ENCODE results near the gene EEIG1.

The EEIG1 gene

DNA sequence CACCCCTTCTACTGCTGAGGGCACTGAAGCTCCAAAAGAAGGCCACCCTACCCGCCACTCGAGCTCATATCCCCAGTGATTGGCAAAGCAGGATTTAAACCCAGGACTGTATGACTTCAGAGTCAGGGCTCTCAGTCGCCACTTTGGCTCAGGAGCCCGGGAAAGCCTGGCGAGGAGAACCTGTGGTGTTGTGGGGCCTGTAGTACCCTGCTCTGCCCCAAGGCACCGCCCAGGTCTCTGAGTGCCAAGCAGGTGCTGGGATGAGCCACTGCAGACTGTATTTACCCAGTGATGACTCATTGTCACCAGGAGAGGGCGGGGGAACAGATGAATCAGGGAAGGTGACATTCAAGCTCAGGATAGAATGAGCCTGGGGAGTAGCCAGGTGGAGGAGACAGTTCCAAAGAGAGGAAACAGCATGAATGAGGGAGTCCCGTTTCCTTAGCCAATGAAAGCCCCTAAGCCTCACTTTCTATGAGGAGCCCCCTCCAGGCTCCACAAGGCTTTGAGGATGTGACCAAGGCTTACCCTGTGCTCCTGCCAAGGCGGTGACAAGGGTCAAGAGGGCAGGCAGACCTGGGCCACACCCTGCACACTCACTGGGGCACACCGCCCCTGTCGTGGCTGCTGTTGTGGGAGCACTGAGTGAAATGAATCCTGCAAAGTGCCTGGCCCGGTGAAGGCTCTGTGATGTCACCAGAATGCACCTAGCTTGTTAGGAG, 25.3 kb downstream of the EEIG1 start:
- DNase-seq = peak; percentile 67

DNA sequence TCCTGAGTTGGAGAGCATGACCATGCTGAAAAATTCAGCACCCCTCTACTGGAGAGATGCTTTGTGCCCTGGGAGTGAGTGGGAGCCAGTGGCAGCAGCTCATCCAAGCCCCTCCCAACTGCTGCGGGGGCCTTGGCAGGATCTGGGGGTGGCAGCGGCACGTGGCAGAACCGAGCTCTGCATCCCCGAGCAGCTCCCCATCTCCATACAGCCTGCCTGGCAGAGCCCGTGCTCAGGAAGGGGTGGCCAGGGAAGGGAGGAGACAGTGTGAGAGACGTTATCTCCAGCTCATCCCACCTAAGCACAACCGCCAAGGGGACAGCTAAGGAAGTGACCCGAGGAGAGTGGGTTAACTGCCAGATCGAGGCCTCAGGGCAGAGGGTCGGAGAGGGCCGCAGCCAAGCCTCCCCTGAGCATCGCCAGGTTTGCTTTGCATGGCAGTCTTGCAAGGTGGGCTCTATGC, 25.9 kb downstream of the EEIG1 start:
- DNase-seq = no peak

DNA sequence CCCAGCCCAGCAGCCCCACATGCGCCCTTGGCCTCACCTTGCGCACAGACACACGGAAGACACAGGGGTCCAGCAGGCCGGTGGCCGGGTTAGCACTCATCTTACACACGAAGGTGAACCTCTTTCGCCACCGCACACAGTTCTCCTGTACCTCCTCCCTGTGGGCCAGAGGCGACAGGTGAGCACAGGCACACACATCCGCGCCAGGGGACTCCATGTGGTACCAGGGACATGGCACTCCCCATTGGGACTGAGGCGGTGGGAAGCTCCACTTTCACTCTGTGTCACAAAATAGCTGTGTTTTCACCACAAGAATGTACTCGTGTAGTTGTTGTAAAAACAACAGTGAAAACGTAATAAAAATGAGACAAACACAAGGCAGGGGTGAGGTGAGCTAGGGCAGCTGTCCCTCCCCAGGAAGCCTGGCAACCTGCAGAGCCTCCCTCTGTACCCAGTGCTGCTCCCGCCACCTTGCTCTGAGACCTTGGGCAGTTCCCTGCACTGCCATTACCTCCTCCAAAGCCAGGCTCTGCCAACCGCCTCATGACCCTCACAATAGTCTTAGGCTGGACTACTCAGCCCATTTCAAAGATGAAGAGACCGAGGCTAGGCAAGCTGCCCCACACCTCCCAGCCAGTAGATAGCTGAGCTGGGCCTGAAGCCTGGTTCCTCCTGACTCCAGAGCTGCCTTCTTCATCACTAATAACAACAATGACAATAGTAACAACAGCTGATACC, 26.9 kb downstream of the EEIG1 start:
- DNase-seq = no peak

DNA sequence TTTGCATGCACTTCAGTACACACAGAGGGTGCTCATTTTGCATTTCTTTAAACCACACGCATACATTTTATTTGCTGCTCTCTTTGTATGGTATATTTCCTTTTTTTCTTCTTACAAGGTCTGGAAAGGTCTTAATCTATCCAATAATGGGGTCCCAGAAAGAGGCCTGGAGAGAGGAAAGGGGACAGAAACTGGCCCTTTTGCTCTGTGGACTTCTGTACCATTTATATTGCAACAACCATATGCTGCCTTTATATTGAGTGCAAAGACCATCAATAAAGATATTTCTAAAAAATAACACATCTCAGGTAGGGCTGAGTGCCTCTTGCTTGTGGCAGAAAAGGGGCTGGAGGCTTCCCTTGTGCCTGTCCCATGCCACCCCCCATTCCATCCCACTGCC, 27.6 kb downstream of the EEIG1 start:
- no peak for DNase-seq

DNA sequence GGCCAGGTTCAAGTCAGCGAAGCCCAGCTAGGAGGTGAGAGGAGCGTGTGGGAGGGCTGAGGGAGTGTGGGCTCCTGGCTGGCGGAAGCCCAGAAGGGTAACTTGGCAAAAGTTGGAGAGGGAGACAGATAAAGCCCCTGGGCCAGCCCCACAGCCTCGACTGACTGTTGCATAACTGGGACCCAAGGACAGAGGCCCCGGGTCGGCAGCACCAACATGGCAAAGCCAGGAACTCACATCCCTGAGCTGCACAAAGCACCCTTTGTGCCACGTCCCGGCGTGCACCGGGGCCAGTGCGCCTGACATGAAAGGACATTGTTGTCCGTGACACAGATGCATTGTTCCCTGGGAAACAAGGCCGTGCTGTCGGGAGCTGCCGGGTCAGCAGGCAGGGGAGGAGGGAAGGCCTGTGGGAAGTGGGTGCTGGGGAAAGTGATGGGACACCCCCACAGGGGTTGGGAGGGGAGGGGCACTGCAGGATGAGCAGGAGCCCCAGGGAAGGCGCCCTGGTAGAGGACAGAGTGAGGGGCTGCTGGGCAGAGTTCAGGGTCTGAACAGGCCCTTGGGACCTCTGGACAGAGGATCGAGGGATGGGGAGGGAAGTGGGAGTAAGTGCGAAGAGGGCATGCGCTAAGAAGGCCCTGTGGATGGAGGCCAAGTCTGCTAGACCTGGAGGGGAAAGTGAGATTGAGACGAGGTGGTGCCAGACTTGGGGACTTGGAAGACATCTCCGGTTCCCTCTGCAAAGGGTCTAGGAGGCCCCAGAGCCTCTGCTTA, 30.1 kb downstream of the EEIG1 start:
- DNase-seq = no peak

DNA sequence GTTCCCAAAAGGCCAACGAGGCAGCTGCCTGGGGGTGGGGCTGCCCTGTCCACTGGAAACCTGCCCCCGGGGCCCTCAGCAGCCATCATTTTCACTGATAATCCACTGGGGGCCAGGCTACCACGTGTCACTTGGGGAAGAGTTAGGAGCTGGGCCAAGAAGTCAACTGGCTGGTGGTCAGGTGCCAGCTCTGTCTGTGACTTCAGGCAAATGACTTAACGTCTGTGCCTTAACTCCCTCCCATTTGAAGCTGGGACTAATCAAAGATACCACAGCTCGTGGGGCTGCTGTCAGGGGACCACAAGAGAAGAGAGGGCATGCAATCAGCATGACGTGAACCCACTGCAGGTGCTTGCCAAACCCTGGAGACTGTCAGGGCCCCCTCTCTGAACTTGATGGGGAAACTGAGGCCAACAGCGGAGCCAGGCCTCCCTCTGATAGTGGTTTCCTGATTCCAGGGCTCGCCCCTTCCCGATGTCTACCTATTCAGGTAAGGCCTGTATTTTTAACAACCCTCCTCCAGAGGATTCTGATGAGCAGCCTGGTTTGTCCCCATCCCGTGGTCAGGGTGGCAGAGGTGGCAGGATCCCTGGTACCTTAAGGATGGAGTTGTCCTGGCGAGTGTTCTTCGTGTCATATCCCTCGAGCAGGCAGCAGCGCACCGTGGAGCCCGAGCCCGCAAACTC, 30.8 kb downstream of the EEIG1 start:
- DNase-seq = no peak

DNA sequence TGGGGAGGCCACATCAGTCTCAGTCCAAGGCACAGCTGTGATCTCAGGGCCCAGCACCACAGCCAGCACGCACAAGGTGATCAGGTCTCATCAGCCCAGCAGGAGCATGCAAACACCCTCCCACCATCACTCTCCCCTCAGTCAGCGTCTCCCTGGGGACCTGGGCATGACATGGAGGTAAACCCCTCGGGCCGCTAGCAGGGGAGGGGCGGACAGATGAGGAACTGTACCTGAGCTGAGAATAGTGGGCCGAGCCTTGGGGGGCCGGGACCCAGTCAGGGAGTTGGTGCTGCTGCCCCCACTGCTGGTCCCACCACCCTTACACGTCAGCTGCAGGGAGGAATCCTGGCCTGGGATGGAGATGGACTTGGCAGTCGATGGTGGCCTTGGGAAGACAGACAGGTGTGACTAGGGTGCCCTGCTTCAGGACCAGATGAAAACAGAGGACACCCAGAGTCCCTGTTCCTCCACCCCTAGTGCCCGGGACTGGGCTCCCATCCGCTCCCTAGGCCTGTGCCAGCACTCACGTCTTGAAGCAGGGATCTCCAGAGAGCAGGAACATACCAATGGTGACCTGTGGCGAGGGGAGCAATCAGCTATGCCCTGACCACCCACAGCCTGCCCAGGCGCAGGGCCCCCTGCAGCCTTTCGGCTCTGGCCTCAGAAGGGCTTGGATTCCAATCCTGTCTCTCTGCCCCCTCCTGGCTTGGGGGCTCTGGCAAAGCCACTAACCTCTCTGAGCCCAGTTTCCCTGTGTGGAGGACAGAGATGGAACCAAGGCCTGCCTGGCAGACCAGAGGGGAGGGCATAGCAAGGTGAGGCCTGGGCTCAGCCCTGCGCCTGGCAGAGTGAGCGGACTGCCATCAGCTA, 32.7 kb downstream of the EEIG1 start:
- no peak for DNase-seq

DNA sequence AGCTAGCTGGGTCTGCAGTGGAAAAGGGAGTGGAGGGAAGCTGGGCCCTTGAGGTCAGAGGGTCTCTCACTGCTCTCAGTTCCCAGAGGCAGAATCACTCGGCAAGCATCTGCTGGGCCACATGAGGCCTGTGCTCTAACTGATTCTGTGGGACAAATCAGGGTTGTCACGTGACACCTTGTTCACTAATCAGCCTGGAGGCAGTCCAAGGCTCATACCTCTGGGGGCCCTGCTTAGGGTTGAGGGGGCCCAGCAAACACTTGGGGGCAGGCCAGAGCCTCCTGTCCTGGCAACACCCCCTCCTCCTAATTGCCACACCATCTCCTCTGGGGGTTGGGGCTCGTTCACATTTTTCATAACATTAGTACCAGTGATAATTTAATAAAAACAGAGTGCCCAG, 34.1 kb downstream of the EEIG1 start:
- DNase-seq = no peak

DNA sequence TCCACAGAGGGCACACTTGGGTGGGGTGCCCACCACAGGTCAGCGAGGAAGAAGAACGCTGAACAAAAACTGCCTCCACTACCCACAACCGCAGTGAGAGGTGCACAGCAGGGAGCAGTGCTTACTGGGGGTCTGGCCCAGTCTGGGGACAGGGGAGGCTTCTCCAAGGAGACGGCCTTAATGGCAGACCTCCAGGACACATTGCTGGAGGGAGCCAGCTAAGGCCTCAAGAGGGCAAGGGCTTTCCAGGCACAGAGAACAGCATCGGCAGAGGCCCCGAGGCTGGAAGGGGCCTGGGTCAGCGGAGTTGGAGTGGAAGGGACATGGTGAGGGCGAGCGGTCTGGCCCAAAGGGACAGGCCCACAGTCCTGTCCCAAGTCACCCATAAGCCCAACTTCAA, 34.8 kb downstream of the EEIG1 start:
- DNase-seq = no peak

DNA sequence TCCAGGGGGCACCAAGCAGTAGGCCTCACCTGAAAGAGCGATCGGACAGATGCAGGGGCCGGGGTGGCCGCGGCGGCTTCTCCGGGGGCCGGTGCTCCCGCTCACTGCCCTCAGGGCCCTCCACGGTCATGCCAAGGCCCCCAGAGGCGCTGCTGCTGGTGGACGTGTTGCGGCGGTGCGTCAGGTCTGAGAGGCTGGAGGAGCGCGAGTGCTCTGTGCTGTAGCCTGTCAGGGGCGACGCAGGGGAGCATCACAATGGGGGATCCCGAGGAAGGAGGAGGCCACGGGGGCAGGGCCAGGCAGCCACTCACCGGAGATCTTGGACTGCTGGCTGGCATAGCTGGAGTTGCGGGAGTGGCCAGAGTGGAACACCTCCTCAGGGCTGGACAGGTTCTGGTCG, 35.5 kb downstream of the EEIG1 start:
- DNase-seq = no peak

DNA sequence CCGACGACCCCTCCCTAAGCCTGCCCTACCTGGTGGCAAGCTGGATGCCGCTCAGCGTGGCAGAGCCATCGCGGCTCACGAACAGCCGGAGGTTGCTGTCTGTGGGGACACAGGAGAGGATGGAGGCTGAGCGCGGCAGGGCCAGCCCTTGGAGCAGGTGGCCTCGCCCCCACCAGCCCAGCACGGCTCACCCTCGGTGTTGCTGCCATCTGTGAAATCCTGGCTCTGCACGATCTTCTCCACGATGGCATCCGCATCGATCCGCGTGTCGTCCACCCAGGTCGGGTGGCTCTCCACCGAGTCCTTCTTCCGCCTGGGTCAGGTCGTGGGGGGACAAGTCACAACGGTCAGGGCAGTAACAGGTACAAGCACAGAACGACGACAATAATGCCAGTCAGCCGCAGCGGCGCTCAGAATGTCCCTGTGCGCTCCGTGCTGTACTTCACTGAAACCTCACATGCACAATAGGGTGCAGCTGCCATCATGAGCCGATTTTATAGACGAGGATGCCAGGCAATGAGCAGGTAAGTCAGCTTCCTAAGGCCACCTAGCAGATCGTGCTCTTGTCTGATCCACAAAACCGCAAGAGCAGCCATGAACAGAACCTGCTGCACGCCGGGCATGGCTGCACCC, 36.1 kb downstream of the EEIG1 start:
- no peak for DNase-seq

DNA sequence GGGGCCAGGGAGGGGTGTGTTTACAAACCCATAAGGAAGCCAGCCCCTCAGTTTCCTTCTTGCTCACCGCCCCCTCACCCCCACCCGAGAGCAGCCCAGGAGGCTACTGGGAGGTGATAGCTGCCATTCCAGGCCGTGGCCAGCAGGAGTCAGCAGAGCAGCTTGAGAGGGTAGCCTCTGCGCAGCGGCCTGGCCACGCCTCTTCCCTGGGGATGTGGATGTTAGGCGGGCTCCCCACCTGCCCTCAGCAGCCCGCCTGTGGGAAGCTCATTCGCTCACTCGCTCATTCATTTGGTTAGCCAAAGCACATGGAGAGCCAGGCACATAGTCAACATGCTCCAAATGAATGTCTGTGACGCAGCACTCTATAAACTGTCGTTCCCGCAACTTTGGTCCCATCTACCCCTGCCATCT, 37.1 kb downstream of the EEIG1 start:
- DNase-seq = no peak

DNA sequence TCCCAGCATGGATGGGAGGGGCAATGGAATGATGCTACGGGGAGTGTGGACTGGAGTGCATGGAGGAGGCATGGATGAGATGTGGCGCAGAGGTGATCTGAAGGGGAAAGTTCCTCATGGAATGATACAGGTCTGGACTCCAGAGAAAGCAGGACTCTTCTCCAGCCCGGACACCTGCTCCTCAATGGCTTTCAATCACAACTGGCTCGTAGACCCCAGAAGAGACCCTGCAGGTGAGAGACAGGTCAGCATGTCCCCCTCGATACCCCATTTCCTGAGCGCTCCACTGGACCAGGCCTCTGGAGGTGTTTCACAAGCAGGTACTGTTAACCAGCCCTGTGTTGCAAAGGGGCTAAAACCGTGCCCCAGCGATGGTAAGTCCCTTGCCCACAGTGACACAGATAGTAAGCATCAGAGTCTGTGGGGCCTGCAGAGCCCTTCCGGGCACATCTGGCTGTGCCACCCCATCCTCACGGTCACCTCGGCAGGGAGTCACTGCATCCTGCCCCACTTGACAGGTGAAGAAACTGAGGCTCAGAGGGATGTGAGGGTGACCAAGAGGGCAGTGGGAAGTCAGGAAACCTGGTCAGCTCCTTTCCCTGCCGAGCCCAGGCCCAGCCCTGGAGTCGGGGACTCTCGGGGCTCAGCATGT, 37.7 kb downstream of the EEIG1 start:
- no peak for DNase-seq

DNA sequence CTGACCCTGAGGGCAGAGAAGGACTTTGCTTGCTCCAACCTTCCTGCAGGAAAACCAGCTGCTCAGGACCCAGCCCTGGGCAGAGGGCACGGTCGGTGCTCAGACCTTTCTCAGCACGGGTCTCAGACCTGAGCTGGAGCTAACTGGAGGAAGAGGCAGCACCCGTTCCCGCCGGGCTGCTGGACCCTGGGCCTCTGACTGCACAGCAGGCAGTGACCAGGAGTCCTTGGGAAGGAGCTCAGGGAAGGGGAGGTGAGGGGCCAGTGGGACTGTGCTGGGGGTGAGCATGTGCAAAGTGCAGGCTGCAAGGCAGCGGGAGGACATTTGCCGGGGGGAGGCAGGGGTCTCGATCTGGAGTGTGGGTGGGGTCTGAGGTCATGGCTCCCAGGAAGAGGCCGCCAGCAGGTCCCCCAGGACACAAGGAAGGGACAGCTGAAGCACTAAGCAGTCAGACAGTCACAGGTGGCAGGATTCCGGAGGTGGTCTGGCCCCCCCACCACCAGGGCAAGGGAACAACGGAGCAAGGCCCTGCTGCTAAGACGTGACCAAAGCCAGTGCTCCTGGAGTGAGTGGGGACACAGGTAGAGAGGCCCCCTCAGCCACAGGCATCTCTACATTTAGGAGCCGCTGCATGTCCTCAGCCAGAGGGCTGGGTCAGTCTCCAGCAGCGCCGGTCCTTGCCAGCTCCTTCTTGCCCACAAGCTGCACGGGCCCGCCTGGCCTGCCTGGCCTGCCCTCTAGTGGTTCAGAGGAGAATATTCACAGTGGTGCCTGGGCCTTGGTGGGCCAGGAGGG, 38.4 kb downstream of the EEIG1 start:
- no peak for DNase-seq

DNA sequence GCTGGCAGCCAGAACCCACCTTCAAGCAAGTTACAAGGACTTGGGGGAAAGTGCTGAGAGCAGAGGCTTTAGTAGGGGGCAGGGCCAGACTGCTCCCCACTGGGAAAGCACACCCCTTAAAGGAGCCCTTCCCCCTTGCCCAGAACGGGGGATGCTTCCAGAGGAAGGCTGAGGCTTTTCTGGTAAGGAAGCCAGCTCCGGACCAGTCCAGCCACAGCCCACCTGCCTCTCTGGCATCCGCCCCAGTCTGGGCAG, 38.9 kb downstream of the EEIG1 start:
- no peak for DNase-seq

DNA sequence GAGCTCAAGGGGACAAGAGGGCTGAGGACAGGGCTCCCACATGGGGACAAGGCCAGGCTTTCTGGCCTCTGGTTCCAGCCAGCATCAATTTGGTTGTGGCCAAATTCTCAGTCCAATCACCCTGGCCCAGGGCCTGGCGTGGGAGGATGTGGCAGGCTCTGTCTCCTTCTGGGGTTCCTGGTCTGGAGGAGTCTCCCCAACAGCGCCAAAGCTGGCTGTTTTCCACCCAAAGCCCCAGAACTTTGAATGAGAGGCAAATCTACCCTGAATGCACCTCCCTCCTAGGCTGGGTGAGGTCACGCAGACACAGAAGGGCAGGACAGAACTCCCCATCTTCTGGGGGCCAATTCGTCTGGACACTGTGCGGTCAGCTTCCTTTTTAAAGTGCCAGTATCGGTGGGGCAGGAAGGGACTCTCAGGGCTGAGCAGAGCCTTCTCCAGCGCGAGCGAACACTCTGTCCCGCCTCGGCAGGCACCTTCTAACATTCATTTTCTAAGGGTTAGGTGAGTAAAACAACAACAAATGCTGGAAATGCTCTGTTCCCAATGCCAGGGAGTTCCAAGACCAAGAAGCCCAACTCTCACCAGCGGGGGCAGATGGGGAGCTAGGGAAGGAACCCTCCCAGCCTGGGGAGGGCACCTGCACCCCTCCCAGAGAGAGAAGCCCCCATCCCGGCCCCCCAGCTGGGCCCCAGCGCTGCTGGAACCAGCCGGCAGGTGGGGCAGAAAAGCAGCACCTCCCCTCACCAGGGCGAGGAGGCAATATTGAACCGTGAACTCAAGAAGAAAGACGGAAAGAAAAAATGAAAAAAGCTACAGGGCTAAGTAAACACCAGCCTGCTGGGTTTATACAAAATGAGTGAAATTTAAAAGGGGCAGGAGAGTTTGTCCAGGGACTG, 39.5 kb downstream of the EEIG1 start:
- no peak for DNase-seq

DNA sequence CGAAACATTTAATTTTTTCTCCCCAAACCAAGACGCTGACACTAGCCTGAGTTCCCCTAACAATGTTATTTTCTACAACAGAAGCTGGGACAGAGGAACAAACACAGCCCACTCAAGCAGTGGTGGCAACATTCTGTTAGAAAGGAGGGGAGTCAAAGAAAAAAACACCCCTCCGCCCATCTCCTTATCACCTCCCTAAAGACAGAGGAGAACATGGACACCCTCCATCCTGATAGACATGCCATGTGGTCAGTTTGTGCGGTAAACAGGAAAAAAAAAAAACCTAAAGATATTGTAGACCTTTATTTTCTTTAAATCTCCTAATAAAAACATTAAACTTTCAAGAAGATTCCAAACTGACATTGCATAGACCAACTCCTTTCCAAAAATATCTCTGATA, 40.2 kb downstream of the EEIG1 start:
- DNase-seq = no peak

DNA sequence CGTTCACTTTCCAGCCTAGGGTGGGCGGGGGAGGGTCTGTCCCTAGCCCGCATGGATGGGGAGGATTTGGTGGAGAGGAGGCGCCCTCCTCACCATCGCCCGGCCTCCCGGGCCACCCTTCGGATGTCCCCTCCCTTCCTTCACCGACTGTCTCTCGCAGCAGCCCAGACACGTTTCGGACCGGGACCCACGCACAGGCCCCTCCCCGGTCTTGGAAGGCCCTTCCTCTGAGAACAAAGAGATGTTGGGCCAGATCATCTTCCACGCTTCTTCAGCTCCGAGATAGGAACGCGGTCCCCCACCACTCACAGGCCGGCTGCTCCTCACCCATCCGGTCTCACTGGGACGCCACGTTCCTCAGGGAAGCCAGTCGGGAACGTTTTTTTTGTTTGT, 42.5 kb downstream of the EEIG1 start:
- DNase-seq = no peak
